Uterus (tissue), 2 donors: ENCODE measurements around the gene TMTC3.

Experiments
- POLR2A ChIP-seq, 2 donors: fragments of 450-650 bp; IDR thresholded peaks; one replicate each; pipeline ENCODE4 v1.6.1; 2016; ENCODE audit warnings: antibody characterized with exemption in 2 of 2, mild to moderate bottlenecking in 1 of 2, moderate library complexity in 1 of 2
- TF ChIP-seq, protein P1 (sequence below), 4 experiments: fragments of 200-600 bp in 2 of 4; fragments of 450-650 bp in 2 of 4; sonication (generic) in 2 of 4; IDR thresholded peaks; one replicate each; pipeline ENCODE4 v1.5.1; 2016 to 2019; ENCODE audit warnings: antibody characterized with exemption in 4 of 4, mild to moderate bottlenecking in 2 of 4, moderate library complexity in 1 of 4

GRCh38 chr12:88223519-88223918, 81.4 kb downstream of the TMTC3 start:
- TF ChIP-seq, protein P1, sequence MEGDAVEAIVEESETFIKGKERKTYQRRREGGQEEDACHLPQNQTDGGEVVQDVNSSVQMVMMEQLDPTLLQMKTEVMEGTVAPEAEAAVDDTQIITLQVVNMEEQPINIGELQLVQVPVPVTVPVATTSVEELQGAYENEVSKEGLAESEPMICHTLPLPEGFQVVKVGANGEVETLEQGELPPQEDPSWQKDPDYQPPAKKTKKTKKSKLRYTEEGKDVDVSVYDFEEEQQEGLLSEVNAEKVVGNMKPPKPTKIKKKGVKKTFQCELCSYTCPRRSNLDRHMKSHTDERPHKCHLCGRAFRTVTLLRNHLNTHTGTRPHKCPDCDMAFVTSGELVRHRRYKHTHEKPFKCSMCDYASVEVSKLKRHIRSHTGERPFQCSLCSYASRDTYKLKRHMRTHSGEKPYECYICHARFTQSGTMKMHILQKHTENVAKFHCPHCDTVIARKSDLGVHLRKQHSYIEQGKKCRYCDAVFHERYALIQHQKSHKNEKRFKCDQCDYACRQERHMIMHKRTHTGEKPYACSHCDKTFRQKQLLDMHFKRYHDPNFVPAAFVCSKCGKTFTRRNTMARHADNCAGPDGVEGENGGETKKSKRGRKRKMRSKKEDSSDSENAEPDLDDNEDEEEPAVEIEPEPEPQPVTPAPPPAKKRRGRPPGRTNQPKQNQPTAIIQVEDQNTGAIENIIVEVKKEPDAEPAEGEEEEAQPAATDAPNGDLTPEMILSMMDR (IDR thresholded peaks at IDR 0.05), result no peak
- no peak for TF ChIP-seq POLR2A (IDR thresholded peaks at IDR 0.05)
